Activated CD8-positive, alpha-beta memory T cell treated with anti-CD3 and anti-CD28 coated beads, Interleukin-2, amount 50 U/mL, for 1 hour (primary cell): ENCODE data around the gene ADAMTS2.
"Not testable (repeated sequence)": the region's sequence is repeated elsewhere in the genome, so short reads cannot be mapped to it uniquely, and the experiment has no call there.

Experiments used
- DNase-seq: peaks from one replicate; pipeline ENCODE4 v3.0.0-alpha.2; 2020; ENCODE audit errors: extremely low read depth

ADAMTS2 gene

GRCh38 chr5:179296150-179296821 lies 49.0 kb downstream of the ADAMTS2 start:
- DNase-seq, result no peak

DNA sequence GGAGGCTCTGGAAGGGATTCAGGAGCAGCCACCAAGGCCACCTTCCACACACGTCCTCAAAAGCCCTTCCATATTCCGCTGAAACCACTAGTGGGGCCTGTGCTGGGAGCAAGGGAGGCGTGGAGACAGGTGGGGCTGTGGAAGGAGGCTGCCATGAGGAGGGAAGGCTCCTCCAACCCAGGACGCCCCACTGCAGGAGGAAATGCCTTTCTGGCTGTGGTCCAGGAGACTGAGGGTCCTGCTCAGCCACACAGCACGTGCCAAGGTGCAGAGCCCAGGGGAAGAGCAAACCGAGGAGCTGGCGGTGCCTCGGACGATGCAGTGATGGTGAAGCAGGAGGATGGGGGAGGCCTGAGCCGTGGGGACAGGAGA lies 49.5 kb downstream of the ADAMTS2 start:
- DNase-seq, result no peak

DNA sequence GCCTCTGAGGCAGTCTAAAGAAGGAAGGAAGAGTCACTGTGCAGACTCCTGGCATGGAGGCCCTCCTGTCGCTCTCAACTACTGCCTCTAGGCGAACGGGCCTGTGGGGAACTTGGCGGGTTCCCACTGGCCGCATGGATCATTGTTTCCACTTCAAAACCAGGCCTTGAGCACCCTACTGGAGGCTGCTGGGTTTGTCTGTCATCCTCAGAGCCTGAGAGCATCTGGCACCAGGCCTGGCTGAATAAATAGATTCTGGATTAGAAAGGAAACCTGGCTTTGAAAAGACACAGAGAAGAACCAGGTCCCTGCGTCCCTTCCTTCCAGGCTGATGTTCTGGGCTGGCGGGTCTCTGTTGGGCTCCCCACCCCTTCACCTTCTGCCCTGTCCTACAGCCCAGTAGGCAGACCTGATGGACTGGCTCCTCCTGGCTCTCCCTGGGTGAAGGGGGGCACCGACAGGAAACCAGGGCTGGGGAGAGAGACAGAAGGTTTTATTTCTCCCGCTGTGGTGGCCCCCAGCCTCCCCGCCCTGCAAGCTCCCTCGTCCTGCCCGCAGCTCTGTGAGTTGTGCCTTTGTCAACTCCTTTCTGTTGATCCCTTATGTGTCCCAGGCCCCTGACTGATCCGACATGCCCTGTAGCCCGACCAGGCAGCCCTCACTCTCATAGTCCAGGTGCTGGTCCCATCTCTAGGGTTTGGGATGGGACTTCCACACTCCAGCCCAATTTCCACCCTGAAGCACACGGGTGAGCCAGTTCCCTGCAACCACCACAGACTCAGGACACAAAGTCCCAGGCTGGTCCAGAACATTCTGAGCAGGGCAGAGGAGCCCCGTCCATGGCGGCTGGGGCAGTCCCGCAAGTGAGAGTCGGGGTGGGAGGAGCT lies 50.1 kb downstream of the ADAMTS2 start:
- DNase-seq, result no peak

DNA sequence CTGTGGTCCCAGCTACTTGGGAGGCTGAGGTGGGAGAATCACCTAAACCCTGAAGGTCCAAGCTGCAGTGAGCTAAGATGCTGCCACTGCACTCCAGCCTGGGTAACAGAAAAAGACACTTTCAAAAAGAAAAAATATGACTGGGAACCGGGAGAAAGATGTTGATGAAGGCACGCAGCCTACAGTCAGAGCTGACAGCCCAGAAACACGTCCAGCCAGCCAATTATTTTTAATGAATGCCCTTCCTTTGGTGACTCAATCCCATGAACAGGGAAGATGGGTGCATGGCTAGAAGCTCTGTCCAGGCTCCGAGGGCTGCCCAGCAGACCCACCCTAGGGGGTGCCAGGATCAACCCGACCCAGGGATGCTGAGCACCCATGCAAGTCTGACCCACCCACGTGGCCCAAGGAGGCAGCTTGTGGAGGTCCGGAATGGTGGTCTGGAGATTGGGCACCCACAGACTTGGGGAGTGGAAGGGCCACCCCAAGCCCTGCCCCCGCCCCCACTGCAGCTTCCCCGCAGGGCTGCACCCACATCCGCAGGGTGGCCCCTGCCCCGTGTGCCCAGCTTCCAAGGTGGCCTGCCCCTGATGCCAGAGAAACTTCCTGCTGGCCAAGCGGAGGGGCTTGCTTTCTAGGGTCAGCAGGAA lies 51.0 kb downstream of the ADAMTS2 start:
- DNase-seq, result no peak

DNA sequence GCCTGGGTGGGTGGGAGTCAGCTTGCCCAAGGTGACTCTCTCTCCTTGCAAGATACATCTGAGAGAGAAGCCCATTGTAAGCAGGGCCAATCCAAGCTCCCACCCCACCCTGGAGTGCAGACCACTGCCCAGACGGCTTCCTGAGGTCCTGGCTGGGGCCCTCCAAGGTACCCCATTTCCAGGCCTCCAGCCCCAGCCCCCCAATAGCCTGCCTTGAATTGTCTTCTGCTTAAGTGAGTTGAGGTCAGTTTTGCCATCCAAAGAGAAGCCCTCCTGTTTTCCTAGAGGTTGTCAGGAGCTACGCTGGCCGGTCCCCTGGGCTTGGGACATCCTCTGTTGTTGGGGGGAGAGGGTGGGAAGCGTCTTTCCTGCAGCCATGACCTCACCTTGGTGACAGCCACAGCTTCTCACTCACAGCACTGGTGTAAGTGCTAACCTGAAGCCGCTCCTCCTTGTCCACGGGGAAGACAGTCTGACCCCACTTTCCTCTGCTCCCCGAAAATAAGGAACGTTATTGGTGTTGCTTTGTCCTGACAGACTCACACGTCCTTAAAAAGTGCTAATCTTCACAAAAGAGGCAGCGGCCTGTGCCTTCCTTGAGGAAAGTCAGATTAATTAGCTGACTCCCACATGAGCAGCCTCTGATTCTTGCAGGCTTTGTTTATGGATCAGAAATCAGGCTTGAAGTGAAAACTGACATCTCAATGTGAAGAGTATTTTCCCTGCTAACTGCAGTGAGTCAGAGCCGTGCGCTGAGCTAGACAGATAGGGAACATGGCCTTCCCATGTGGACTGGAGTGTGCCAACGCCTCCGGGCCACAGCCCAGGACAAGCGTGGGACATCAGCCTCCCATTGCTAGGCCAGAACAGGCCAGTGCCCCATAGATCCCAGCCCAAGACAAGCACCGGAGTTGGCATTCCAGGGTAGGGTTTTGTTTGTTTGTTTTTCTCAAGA lies 52.3 kb downstream of the ADAMTS2 start:
- no peak for DNase-seq

DNA sequence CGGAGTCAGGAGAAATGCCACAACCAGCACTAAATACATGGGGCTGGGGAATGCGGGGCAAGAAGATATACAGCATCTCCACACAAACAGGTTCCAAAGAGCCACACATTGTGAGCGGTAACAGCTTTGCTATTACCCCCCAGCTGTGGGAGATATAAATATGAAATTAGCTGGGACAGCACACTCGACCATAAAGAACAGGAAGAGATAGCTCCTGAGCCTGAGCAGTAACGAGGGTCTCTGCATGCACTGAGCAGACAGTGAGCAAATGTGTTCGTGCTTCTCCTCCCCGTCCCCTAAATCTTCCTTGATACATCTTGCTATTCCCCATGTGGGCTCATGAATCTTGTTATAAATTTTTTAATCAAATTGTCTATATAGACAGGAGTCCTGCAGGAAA lies 53.1 kb downstream of the ADAMTS2 start:
- DNase-seq, result no peak

DNA sequence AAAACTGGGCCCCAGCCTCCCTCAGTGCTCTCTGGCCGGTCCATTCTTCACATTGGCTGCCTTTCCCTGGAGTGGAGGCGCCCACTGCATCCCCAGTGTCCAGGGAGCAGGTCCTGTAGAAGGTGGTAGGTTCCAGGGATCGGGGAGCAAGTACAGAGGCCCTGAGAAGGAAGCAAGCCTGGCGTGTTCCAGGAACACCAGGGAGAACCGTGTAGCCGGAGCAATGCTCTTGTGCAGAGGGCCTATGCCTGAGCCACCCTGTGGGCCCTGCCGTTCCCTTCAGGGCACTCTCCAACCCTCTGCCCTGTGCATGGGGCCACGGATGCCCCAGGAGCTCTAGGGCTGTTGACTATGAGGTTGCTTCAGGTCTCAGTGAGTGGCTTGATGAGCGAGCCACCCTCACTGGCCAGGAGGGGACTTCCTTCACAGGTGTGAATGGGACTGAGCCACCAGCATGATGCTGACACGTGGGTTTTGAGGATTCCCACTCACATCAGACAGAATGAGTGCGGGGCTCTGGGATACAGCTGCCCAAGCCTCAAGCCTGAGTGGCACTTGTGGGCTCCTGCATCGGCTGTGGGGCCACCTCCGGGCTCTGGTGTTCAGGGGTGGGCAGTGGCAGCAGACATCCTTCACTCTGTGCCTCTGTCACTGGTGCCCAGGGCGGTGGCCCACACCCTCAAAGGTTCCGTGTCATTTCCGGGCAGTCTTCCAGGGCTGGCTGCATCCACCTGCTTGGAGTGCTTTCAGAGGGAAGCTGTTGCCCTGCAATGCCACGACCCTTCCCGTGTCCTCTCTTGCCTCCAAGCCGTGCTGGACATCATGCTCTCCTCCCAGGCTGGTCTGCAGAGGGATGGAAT lies 54.4 kb downstream of the ADAMTS2 start:
- DNase-seq, result no peak

DNA sequence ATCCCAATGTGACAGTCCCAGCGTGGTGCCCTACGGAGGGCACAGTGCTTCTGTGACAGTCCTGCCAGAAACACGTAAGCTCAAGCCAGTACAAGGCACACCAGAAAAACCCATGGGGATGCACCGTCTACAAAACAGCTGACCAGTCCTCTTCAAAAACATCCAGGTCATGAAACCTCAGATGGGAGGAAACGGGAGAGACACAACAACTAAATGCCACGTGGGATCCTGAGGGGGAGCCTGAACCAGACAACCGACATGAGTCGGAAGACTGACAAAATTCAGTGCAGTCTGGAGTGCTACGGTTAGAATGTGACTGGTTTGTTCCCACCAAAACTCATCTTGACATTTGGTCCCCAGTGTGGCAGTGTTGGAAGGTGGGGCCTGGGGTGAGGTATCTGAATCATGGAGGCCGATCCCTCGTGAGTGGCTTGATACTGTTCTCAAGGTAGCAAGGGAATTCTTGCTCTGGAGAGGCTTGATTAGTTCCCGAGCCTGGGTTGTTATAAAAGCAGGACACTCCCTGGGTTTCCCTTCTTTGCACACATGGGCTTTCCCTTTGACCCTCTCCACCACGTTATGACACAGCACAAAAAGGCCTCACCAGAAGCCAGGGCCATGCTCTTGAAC lies 55.4 kb downstream of the ADAMTS2 start:
- DNase-seq, result no peak

- no peak for DNase-seq
These were observed 56.5 kb downstream of the ADAMTS2 start for GRCh38 chr5:179288809-179289185.

- no peak for DNase-seq
These were observed 57.0 kb downstream of the ADAMTS2 start for GRCh38 chr5:179288101-179288808.

DNA sequence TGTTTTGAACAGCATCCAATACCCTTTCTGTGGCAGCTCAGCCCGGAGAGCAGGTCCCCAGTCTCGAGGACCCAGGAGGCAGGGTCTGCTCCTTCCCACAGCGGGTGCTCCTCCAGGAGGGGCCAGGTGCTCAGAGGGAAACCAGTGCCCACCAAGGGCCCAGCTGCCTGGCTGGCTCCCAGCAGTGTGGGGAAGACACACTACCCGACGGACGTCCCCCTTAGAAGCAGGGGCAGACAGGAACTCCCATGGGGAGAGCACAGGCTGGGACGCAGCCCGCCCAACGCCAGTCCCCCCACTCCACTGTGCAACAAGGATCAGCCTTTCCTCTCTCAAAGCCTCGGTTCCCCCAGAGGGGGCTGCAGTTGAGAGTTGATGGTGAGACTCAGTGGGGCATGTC lies 57.6 kb downstream of the ADAMTS2 start:
- DNase-seq, result no peak

- no peak for DNase-seq
These were observed 58.2 kb downstream of the ADAMTS2 start for GRCh38 chr5:179287071-179287470.

DNA sequence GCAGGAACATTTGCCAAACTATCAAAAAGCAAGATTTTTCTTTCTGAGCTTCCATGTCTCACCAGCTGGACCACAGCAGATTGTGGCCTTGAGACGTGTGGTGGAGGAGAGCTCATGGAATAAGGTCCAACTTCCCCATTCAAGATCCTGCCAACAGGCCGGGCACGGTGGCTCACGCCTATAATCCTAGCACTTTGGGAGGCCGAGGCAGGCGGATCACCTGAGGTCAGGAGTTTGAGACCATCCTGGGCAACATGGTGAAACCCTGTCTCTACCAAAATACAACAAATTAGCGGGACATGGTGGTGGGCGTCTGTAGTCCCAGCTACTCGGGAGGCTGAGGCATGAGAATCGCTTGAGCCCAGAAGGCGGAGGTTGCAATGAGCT lies 59.5 kb downstream of the ADAMTS2 start:
- DNase-seq, result not testable (repeated sequence)

DNA sequence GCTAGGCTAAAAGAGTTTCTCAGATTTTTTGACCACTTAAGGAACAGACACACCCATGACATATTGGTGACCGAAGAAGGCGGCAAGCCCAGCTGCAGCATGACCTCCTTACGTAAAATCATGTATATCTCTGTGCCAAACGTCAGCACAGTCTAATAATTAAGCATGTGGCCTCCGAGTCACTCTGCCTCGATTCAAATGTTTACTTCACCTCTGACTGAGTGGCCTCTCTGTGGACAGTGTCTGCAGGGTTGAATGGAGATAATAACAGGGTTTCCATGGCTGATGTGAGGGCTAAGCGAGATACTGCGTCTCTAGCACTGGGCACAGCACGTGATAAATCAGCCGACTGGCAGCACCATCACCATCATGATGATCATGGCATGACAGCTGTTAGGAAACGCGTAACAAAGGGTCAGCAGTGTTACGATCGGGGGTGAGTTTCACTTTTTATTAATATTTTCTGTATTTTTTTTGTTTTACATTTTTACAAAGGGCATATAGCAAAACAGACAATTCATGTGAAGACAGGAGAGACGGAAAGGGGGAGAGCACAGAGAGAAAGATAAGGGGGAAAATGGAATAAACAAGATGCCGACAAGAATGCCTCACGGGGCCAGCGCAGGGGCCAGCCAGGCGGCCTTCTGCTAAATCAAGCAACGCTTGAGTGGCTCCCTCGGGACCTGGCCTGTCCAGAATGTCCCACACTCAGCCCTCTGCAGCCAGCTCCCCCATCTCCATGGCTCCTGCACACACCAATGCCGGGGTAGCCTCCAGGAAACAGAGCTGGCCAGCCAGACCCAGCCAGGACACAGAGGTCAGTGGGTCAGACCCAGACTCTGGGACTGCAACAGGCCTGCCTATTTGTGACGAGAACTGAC lies 60.3 kb downstream of the ADAMTS2 start:
- DNase-seq, result no peak

DNA sequence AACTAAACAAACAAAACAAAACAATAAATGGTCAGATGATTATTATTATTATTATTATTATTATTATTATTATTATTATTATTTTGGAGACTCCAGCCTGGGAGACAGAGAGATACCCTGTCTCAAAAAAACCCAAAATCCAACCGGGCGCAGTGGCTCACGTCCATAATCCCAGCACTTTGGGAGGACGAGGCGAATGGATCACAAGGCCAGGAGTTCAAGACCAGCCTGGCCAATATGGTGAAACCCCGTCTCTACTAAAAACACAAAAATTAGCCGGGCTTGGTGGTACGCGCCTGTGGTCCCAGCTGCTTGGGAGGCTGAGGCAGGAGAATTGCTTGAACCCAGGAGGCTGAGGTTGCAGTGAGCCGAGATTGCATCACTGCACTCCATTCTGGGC lies 61.4 kb downstream of the ADAMTS2 start:
- not testable (repeated sequence) for DNase-seq

GRCh38 chr5:179281694-179282093 lies 63.6 kb downstream of the ADAMTS2 start:
- no peak for DNase-seq

GRCh38 chr5:179280095-179280490 lies 65.2 kb downstream of the ADAMTS2 start:
- DNase-seq, result no peak

DNA sequence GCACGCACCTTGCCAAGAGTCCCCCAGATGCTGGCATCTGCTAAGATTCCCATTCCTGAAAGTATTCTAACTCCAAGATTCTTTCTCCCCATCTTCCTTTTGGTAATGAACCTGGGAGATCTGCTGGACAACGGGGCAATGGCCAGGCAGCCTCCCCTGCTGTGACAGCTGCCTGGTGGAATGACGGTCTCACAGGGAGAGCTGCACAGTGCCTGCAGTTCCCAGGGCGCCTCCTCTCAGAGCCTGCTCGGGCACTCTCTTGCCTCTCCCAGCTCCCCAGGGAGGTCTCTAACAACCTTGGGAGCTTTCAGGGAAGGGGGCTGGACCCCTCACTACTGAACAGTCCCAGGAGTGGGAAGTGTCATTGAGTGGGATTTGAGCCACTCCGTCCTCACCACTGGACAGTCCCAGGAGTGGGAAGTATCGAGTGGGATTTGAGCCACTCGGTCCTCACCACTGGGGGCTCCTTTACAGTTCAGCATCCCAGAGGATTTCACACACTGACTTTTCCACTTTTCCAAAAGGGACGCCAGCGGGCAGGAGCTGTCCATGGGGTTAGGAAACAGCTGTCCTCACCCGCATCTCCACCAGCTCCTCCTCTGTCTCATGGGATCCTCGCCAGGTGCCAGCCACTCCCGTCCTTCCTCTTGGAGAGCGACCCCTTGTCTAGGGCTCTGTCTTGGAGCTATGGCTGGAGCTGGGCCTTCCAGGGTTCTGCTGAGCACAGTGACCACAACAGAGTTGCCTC lies 65.7 kb downstream of the ADAMTS2 start:
- DNase-seq, result no peak
